GM18861 (cell line): ENCODE measurements around the gene AGMO.
"Not testable (repeated sequence)": the region's sequence is repeated elsewhere in the genome, so short reads cannot be mapped to it uniquely, and the experiment has no call there.

Source experiments
- ATAC-seq: cut with Tn5 transposase; IDR thresholded peaks from one replicate; pipeline ENCODE4 v1.9.1; 2021; ENCODE audit not compliant: unreplicated experiment

Gene AGMO

GRCh38 chr7:15332956-15333355, 228.9 kb downstream of the AGMO start:
- no peak for ATAC-seq

- no peak for ATAC-seq
These were observed 230.9 kb downstream of the AGMO start for GRCh38 chr7:15330943-15331342.

- no peak for ATAC-seq
These were observed 234.8 kb downstream of the AGMO start for GRCh38 chr7:15327001-15327400.

- ATAC-seq, result no peak
These were observed 235.7 kb downstream of the AGMO start for GRCh38 chr7:15326044-15326644.

- ATAC-seq, result no peak
These were observed 238.3 kb downstream of the AGMO start for GRCh38 chr7:15323550-15323949.

GRCh38 chr7:15317215-15317614, 244.6 kb downstream of the AGMO start:
- no peak for ATAC-seq

- no peak for ATAC-seq
These were observed 246.1 kb downstream of the AGMO start for GRCh38 chr7:15315678-15316077.

GRCh38 chr7:15314922-15315321, 246.9 kb downstream of the AGMO start:
- ATAC-seq, result no peak

GRCh38 chr7:15313361-15313760, 248.5 kb downstream of the AGMO start:
- no peak for ATAC-seq

GRCh38 chr7:15309872-15310271, 251.9 kb downstream of the AGMO start:
- no peak for ATAC-seq

GRCh38 chr7:15308821-15309220, 253.0 kb downstream of the AGMO start:
- no peak for ATAC-seq

GRCh38 chr7:15306296-15306695, 255.5 kb downstream of the AGMO start:
- no peak for ATAC-seq

GRCh38 chr7:15305002-15305600, 256.7 kb downstream of the AGMO start:
- ATAC-seq, result peak; percentile 69

GRCh38 chr7:15303357-15303756, 258.5 kb downstream of the AGMO start:
- no peak for ATAC-seq

- ATAC-seq, result not testable (repeated sequence)
These were observed 260.8 kb downstream of the AGMO start for GRCh38 chr7:15300986-15301385.

GRCh38 chr7:15292138-15292537, 269.7 kb downstream of the AGMO start:
- no peak for ATAC-seq

GRCh38 chr7:15291699-15292098, 270.1 kb downstream of the AGMO start:
- ATAC-seq, result no peak

- no peak for ATAC-seq
These were observed 273.1 kb downstream of the AGMO start for GRCh38 chr7:15288741-15289140.

- no peak for ATAC-seq
These were observed 277.4 kb downstream of the AGMO start for GRCh38 chr7:15284396-15284795.

- ATAC-seq, result no peak
These were observed 281.6 kb downstream of the AGMO start for GRCh38 chr7:15280078-15280733.

- no peak for ATAC-seq
These were observed 282.2 kb downstream of the AGMO start for GRCh38 chr7:15279640-15280039.

GRCh38 chr7:15257689-15258088, 304.1 kb downstream of the AGMO start:
- ATAC-seq, result no peak

- ATAC-seq, result no peak
These were observed 309.6 kb downstream of the AGMO start for GRCh38 chr7:15252181-15252580.
